Activated CD4-positive, alpha-beta T cell treated with anti-CD3 and anti-CD28 coated beads, Interleukin-2, amount 50 U/mL, for 1 hour (primary cell): ENCODE data around the gene SLC30A5.

ENCODE experiments used
- DNase-seq: peaks from one replicate; pipeline ENCODE4 v3.0.0-alpha.2; 2020

SLC30A5 gene

DNA sequence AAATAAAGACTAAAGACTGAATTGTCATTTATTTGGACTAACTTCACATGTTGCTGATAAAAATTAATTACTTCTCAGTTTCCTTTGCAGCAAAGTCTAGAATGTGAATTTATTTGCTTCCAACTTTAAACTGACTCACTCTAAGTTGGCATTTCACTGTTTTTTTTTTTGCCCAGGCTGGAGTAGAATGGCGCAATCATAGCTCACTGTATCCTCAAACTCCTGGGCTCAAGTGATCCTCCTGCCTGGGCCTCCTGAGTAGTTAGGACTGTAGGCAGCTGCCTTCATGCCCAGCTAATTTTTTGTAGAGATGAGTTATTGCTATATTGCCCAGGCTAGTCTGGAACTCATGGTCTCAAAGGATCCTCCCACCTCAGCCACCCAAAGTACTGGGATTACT, 76.7 kb downstream of the SLC30A5 start:
- no peak for DNase-seq

DNA sequence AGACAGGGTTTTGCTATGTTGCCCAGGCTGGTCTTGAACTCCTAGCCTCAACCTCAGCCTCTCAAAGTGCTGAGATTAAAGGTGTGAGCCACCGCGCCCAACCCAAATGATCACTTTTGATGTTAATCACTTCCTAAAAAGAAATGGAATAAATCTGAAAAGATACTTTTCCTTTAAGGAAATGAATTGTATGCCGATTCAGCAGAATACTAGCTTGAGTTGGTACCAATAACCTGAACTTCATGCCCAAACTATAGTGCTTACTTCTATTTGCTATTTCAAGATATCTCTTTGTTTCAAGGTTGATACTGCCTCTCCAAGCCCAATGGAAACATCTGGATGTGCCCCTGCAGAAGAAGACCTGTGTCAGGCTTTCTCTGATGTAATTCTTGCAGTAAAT, 77.2 kb downstream of the SLC30A5 start:
- DNase-seq: no peak
